Uterine smooth muscle cell (primary cell): Measurements from ENCODE around the gene WDR12. TPM values are rescaled to one million over a fixed set of nuclear protein-coding genes. Genes with fewer than 3 reads are reported as not detected.

Experiments
- total RNA-seq: library from RNA; depleted of rRNA; stranded (reverse); fragments of >200 nt; gene quantifications from 2 replicates; pipeline ENCODE4 v1.2.3, GENCODE V29; 2014

Gene WDR12
- 39.0 and 50.1 TPM in 2 replicates for total RNA-seq

DNA sequence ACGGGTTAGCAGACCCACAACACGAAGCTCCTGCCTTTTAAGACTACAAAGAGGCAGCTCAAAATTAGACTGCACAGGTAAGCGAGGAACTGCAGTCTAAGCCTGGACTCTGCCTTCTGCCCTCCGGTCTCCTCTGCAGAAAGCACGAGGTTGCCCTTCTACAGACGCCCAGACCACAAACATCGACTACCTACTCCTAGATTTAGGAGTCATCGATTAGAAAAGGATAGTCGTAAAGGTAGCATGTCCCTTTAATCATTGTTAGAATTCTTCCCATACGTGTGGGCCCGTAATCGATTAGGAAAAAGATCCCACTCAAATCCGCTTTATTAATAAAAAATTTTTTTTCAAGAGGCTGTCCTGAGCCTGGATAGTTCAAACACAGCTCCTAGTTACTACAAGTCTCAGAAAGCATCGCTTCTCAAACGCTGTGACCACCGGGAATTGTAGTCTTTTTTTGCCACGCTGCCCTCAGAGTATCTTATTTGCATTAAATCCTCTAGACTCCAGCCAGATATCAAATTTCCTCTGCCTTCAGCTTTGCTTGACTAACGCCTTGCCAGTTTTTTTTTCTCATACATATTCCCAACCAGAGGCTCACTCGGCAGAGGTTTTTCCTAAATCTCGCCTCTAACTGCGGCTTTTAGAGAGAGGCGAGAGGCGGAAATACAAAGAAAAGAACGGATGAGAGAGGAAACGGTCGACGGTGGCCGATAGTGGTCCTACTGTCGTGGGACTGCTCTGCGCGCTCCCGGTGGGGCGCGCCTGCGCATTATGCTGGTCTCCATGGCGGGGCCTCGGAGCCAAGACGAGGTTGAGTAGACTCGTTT is at the start of gene WDR12, which contains the start of gene CARF:
TSS of gene WDR12 (minus strand) at position 162 of the 830 bp plus-strand sequence. CDS start 197 bp downstream, outside the sequence.
TSS of gene CARF (plus strand) at position 764 of the 830 bp plus-strand sequence. CDS start 29,628 bp downstream, outside the sequence.

DNA sequence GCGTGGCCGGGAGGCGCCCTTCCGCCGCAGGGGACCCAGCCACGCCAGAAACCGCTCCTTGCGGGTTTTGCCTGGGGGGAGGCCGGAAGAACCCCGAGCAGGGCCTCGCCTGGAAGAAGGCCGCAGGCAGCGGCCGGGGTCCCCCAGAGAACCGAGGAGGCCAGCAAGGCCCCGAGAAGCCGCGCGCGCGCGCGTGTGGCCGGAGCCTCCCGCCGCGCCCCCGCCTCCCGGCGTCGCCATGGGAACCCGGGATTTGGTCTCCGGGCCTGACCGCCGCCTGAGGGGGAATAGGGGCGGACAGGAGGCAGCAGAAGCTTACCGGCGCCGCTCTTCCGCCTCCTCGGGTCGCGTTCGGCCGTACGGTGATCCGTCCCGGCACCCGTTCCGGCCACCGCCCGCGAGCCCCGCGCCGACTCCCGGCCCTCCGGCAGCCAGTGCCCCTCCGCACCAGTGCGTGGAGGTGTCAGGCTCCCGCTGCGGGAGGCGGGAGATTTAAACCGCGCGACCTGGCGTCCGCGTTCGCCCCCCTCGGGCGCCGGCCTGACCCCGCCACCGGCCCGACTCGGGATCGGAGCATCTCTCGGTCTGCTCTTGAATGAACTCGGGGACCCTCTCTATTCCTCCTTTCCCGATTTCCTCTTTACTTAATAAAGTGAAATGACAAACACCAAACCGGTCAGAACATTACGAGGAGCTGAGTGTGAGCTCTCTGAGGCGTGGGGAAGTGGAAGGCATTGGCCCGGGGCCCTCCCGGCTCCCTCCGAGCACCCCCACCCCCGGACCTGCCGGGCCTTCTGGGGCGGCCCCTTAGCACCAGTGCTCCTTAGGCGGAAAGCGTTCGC is 40.0 kb downstream of the WDR12 start, which contains the start of gene ICA1L:
TSS of gene ICA1L (minus strand) at position 467 of the 842 bp plus-strand sequence. CDS start 42,757 bp downstream, outside the sequence.

Other genes with a start within 250 kb of the WDR12 start
- 6.2 and 6.4 TPM in 2 replicates for gene ICA1L, start 39.9 kb downstream of the WDR12 start, total RNA-seq
- 4.0 and 7.0 TPM in 2 replicates for gene CARF, start 602 bp upstream of the WDR12 start, total RNA-seq
- gene NBEAL1, start 103.2 kb upstream of the WDR12 start, total RNA-seq, result 48.6 and 66.0 TPM in 2 replicates